Vagina (tissue), 2 donors: Measurements from ENCODE around the gene LZTS2.

Experiments
- CTCF ChIP-seq, 3 experiments: fragments of 450-650 bp in 2 of 3; fragments of 200-600 bp in 1 of 3; sonication (generic) in 1 of 3; IDR thresholded peaks; one replicate each; pipeline ENCODE4 v1.5.1; 2017 to 2019; ENCODE audit warnings: antibody characterized with exemption in 3 of 3, mild to moderate bottlenecking in 2 of 3, moderate library complexity in 2 of 3
- POLR2AphosphoS5 ChIP-seq, 2 donors: sonication (generic); formaldehyde crosslinking; IDR thresholded peaks; one replicate each; pipeline ENCODE4 v1.9.0; 2017; ENCODE audit warnings: antibody characterized with exemption in 2 of 2, mild to moderate bottlenecking in 2 of 2, low read depth in 1 of 2; ENCODE audit not compliant: insufficient read depth in 1 of 2

DNA sequence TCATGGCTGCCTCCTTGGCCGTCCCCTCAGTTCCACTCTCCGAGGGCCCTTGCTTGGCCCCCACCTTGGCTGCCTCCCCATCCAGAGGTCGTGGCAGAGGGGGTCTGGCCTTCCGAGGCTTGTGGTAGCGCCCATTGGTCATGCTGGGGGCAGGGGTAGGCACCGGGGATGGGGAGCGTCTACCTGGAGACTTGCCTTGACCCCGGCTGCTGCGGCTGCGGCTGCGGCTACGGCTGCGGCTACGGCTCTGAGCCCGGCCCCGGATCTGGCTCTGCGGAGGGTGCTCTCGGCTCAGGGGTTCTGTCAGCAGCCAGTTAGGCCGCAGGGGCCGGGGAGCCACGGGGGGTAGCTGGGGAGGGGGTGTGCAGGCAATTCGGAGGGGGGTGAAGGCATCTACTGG is 10.7 kb downstream of the LZTS2 start:
- TF ChIP-seq CTCF (IDR thresholded peaks at IDR 0.05) = no peak
- no peak for TF ChIP-seq POLR2AphosphoS5 (IDR thresholded peaks at IDR 0.05; ENCODE audit: insufficient read depth in 1 of 2, low read depth in 1 of 2)
